Measurements from ENCODE around the gene PTRHD1. TPM values are rescaled to one million over a fixed set of nuclear protein-coding genes. Genes with fewer than 3 reads are reported as not detected.

Gene PTRHD1
- polyA plus RNA-seq, 1 donor from 2014 or later: 33.6 TPM

DNA sequence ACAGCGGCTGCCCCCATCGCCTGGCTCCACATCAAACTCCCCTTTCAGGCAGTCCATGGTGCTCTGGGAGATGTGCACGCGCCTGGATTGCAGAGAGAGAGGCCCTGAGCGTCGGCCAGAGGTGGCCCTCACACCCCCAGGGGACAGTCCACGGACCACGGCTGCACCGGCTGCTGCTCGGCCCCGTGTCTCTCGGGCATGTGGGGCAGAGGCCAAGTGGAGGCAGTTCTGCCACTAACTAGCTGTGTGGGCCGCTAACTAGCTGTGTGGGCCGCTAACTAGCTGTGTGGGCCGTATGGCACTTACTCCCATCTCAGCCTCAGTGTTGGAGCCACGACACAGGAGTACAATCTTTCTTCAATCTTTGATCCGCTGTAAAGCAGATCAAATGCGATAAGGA lies 45.4 kb upstream of the PTRHD1 start:
- H3K9me3 ChIP-seq (ENCODE audit: low read length): no peaks in the 10 kb centered on the region
- TF ChIP-seq EP300 (conservative IDR thresholded peaks at IDR 0.05; ENCODE audit: poor library complexity, severe bottlenecking): no peak
- no peak for TF ChIP-seq POLR2AphosphoS5 (IDR thresholded peaks at IDR 0.05)
- TF ChIP-seq EZH2 (IDR thresholded peaks at IDR 0.05; ENCODE audit: borderline replicate concordance, insufficient read depth, low read length, poor library complexity, severe bottlenecking): no peak
- TF ChIP-seq, protein P1, sequence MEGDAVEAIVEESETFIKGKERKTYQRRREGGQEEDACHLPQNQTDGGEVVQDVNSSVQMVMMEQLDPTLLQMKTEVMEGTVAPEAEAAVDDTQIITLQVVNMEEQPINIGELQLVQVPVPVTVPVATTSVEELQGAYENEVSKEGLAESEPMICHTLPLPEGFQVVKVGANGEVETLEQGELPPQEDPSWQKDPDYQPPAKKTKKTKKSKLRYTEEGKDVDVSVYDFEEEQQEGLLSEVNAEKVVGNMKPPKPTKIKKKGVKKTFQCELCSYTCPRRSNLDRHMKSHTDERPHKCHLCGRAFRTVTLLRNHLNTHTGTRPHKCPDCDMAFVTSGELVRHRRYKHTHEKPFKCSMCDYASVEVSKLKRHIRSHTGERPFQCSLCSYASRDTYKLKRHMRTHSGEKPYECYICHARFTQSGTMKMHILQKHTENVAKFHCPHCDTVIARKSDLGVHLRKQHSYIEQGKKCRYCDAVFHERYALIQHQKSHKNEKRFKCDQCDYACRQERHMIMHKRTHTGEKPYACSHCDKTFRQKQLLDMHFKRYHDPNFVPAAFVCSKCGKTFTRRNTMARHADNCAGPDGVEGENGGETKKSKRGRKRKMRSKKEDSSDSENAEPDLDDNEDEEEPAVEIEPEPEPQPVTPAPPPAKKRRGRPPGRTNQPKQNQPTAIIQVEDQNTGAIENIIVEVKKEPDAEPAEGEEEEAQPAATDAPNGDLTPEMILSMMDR (IDR thresholded peaks at IDR 0.05; ENCODE audit: poor library complexity, severe bottlenecking): no peak
- TF ChIP-seq TAF1 (IDR thresholded peaks at IDR 0.05; ENCODE audit: low read depth): no peak
- no peak for TF ChIP-seq SMC3 (conservative IDR thresholded peaks at IDR 0.05; ENCODE audit: poor library complexity)
- TF ChIP-seq, protein P2, sequence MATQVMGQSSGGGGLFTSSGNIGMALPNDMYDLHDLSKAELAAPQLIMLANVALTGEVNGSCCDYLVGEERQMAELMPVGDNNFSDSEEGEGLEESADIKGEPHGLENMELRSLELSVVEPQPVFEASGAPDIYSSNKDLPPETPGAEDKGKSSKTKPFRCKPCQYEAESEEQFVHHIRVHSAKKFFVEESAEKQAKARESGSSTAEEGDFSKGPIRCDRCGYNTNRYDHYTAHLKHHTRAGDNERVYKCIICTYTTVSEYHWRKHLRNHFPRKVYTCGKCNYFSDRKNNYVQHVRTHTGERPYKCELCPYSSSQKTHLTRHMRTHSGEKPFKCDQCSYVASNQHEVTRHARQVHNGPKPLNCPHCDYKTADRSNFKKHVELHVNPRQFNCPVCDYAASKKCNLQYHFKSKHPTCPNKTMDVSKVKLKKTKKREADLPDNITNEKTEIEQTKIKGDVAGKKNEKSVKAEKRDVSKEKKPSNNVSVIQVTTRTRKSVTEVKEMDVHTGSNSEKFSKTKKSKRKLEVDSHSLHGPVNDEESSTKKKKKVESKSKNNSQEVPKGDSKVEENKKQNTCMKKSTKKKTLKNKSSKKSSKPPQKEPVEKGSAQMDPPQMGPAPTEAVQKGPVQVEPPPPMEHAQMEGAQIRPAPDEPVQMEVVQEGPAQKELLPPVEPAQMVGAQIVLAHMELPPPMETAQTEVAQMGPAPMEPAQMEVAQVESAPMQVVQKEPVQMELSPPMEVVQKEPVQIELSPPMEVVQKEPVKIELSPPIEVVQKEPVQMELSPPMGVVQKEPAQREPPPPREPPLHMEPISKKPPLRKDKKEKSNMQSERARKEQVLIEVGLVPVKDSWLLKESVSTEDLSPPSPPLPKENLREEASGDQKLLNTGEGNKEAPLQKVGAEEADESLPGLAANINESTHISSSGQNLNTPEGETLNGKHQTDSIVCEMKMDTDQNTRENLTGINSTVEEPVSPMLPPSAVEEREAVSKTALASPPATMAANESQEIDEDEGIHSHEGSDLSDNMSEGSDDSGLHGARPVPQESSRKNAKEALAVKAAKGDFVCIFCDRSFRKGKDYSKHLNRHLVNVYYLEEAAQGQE (IDR thresholded peaks at IDR 0.05; ENCODE audit: borderline replicate concordance): no peak
- TF ChIP-seq MXI1 (conservative IDR thresholded peaks at IDR 0.05; ENCODE audit: poor library complexity, severe bottlenecking): no peak
- no peaks in the 10 kb centered on the region for H3K9me2 ChIP-seq (ENCODE audit: insufficient read depth, low read length)
- H3K27ac ChIP-seq (ENCODE audit: low read length): no peak overlapping the region
- no peaks in the 10 kb centered on the region for H3K27me3 ChIP-seq (ENCODE audit: insufficient read depth, low read depth, low read length)
- no peaks in the 10 kb centered on the region for H3K36me3 ChIP-seq (ENCODE audit: insufficient read depth, low read length)
- no peak overlapping the region for H3K4me2 ChIP-seq (ENCODE audit: low read length)
- H2AFZ ChIP-seq (ENCODE audit: low read depth, low read length): no peak overlapping the region
- H3K4me3 ChIP-seq (ENCODE audit: low read length): no peak overlapping the region
- H3K9ac ChIP-seq (ENCODE audit: low read length): no peak overlapping the region
- no peaks in the 10 kb centered on the region for H3F3A ChIP-seq (ENCODE audit: insufficient read depth, low read length, poor library complexity, severe bottlenecking)
- no peaks in the 10 kb centered on the region for H3K79me2 ChIP-seq (replicated peaks; ENCODE audit: insufficient read depth, low read length)
- no peaks in the 10 kb centered on the region for H4K20me1 ChIP-seq (ENCODE audit: insufficient read depth)

DNA sequence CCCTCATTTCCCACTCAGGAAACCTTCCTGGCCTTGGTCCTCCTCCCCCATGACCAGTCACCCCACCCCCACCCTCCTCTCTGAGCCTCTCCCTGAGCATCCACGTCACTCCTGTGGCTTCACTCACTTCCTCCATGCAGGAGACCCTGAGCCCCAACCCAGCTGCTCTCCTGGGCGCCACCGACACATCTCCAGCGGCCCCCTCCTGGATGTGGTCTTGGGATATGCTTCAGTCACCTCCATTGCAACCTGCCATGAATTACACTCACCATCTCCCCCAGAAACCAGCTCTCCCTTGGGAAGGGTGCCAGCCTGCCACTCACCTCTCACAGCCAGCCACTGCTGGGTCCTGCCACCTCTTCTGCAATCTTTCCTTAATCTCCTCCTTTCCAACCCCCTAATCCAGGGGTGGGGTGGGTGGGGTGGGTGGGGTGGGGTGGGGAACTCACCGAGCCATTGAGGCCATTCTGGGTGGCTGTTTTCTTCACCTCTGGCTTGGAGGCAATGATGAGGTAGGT lies 44.9 kb upstream of the PTRHD1 start:
- H3K27ac ChIP-seq (ENCODE audit: low read length): no peak overlapping the region
- no peaks in the 10 kb centered on the region for H3K9me2 ChIP-seq (ENCODE audit: insufficient read depth, low read length)
- H3K79me2 ChIP-seq (replicated peaks; ENCODE audit: insufficient read depth, low read length): no peaks in the 10 kb centered on the region
- H4K20me1 ChIP-seq (ENCODE audit: insufficient read depth): no peaks in the 10 kb centered on the region
- no peak for TF ChIP-seq MXI1 (conservative IDR thresholded peaks at IDR 0.05; ENCODE audit: poor library complexity, severe bottlenecking)
- TF ChIP-seq RAD21 (conservative IDR thresholded peaks at IDR 0.05): no peak
- TF ChIP-seq, protein P2 (IDR thresholded peaks at IDR 0.05; ENCODE audit: borderline replicate concordance): no peak
- no peak for TF ChIP-seq EP300 (conservative IDR thresholded peaks at IDR 0.05; ENCODE audit: poor library complexity, severe bottlenecking)
- TF ChIP-seq, protein P1 (IDR thresholded peaks at IDR 0.05; ENCODE audit: poor library complexity, severe bottlenecking): no peak
- TF ChIP-seq POLR2AphosphoS5 (IDR thresholded peaks at IDR 0.05): no peak
- no peak for TF ChIP-seq EZH2 (IDR thresholded peaks at IDR 0.05; ENCODE audit: borderline replicate concordance, insufficient read depth, low read length, poor library complexity, severe bottlenecking)
- no peak for TF ChIP-seq TAF1 (IDR thresholded peaks at IDR 0.05; ENCODE audit: low read depth)
- TF ChIP-seq SMC3 (conservative IDR thresholded peaks at IDR 0.05; ENCODE audit: poor library complexity): no peak
- H3K27me3 ChIP-seq (ENCODE audit: insufficient read depth, low read depth, low read length): no peaks in the 10 kb centered on the region
- no peak overlapping the region for H3K9ac ChIP-seq (ENCODE audit: low read length)
- H3F3A ChIP-seq (ENCODE audit: insufficient read depth, low read length, poor library complexity, severe bottlenecking): no peaks in the 10 kb centered on the region
- H3K4me2 ChIP-seq (ENCODE audit: low read length): no peak overlapping the region
- no peaks in the 10 kb centered on the region for H3K9me3 ChIP-seq (ENCODE audit: low read length)
- H2AFZ ChIP-seq (ENCODE audit: low read depth, low read length): no peak overlapping the region
- no peaks in the 10 kb centered on the region for H3K36me3 ChIP-seq (ENCODE audit: insufficient read depth, low read length)
- H3K4me3 ChIP-seq (ENCODE audit: low read length): no peak overlapping the region

Data from neural cell (in vitro differentiated cells).